G401 (cell line): Measurements from ENCODE around the gene SEPTIN12. TPM values are rescaled to one million over a fixed set of nuclear protein-coding genes. Genes with fewer than 3 reads are reported as not detected.
"Not testable (repeated sequence)": the region's sequence is repeated elsewhere in the genome, so short reads cannot be mapped to it uniquely, and the experiment has no call there.

ENCODE experiments used
- DNase-seq: peaks from one replicate; pipeline ENCODE4 v3.0.0-alpha.2; 2015; ENCODE audit warnings: low spot score
- in situ Hi-C: cut with HindIII; loops from 2 replicates; pipeline ENCODE4 v1.10.0; 2016; ENCODE audit warnings: low sequenced_read_pairs, mixed read lengths
- total RNA-seq: library from RNA; depleted of rRNA; stranded (reverse); fragments of >200 nt; shearing (Covaris generic); gene quantifications from 2 replicates; pipeline ENCODE4 v1.2.3, GENCODE V29; 2014

SEPTIN12 gene
- total RNA-seq, 1 experiment from 2014 or later = not detected

- in situ Hi-C loops = no loop called here
- DNase-seq = no peak
Measured at GRCh38 chr16:4788910-4789309, 765 bp upstream of the SEPTIN12 start.

- in situ Hi-C loops = no loop called here
- no peak for DNase-seq
Measured at GRCh38 chr16:4788489-4788889, 344 bp upstream of the SEPTIN12 start.

GRCh38 chr16:4787068-4787467, 1.1 kb downstream of the SEPTIN12 start:
- in situ Hi-C loops = no loop called here
- DNase-seq = no peak

- in situ Hi-C loops = no loop called here
- no peak for DNase-seq
Measured at GRCh38 chr16:4785758-4786433, 2.2 kb downstream of the SEPTIN12 start.

GRCh38 chr16:4784444-4784987, 3.6 kb downstream of the SEPTIN12 start:
- in situ Hi-C loops, DNase-seq: not testable (repeated sequence)

GRCh38 chr16:4783951-4784336, 4.2 kb downstream of the SEPTIN12 start:
- no peak for DNase-seq
- in situ Hi-C loops = no loop called here

- in situ Hi-C loops = no loop called here
- no peak for DNase-seq
Measured at GRCh38 chr16:4783251-4783950, 4.7 kb downstream of the SEPTIN12 start.

- no peak for DNase-seq
- in situ Hi-C loops = no loop called here
Measured at GRCh38 chr16:4780235-4780634, 7.9 kb downstream of the SEPTIN12 start.

GRCh38 chr16:4778050-4778392, 10.1 kb downstream of the SEPTIN12 start:
- DNase-seq = no peak
- in situ Hi-C loops = no loop called here

GRCh38 chr16:4777339-4778049, 10.7 kb downstream of the SEPTIN12 start:
- DNase-seq = no peak

GRCh38 chr16:4776141-4776705, 11.9 kb downstream of the SEPTIN12 start:
- no peak for DNase-seq
- in situ Hi-C loops = no loop called here

More at GRCh38 chr16:4777339-4778049, 10.7 kb downstream of the SEPTIN12 start:
- in situ Hi-C loops = no loop called here

- in situ Hi-C loops = no loop called here
- no peak for DNase-seq
Measured at GRCh38 chr16:4775005-4775404, 13.1 kb downstream of the SEPTIN12 start.

- in situ Hi-C loops = no loop called here
- DNase-seq = no peak
Measured at GRCh38 chr16:4772351-4772750, 15.8 kb downstream of the SEPTIN12 start.

GRCh38 chr16:4771646-4772045, 16.5 kb downstream of the SEPTIN12 start:
- in situ Hi-C loops = no loop called here
- no peak for DNase-seq

GRCh38 chr16:4769306-4769638, 18.9 kb downstream of the SEPTIN12 start:
- in situ Hi-C loops = no loop called here
- peak; percentile 7 for DNase-seq

GRCh38 chr16:4768549-4769305, 19.4 kb downstream of the SEPTIN12 start:
- in situ Hi-C loops = no loop called here
- DNase-seq = peak; percentile 95

GRCh38 chr16:4767872-4768548, 20.1 kb downstream of the SEPTIN12 start:
- in situ Hi-C loops = no loop called here
- peak; percentile 7 for DNase-seq

- DNase-seq = peak; percentile 97
- in situ Hi-C loops = no loop called here
Measured at GRCh38 chr16:4766875-4767628, 21.1 kb downstream of the SEPTIN12 start, which contains the start of gene ZNF500. Gene ZNF500 (minus strand): TSS chr16:4767162. CDS start chr16:4765978, 1,184 bp downstream.
